Measurements from ENCODE around the gene TRERF1. TPM values are rescaled to one million over a fixed set of nuclear protein-coding genes. Genes with fewer than 3 reads are reported as not detected.

The TRERF1 gene
- total and polyA plus RNA-seq, 5 donors from 2014 or later = 2.3 to 55.7 (median 4.7) TPM

GRCh38 chr6:42296614-42297013 is 155.1 kb downstream of the TRERF1 start:
- Histone ChIP-seq H3K9me3 (ENCODE audit: control insufficient read depth in 2 of 2, low read length in 2 of 2) (no peaks in the 10 kb centered on the region), H3K36me3 (ENCODE audit: control insufficient read depth, insufficient read depth, low read length) (peaks cover 25% of the 10 kb centered on the region), H3K27me3 (ENCODE audit: control insufficient read depth, insufficient read depth, low read length) (no peaks in the 10 kb centered on the region), H3K4me1 (ENCODE audit: control insufficient read depth, insufficient read depth, low read length, poor library complexity, severe bottlenecking) (peaks cover 28% of the 10 kb centered on the region), H3K4me3 (ENCODE audit: low read depth, low read length) (no peak overlapping the region), H3K27ac (ENCODE audit: insufficient read depth, low read length, poor library complexity, severe bottlenecking) (no peak overlapping the region)
- DNase-seq = no peak
- ATAC-seq (ENCODE audit: low read depth in 2 of 2) = no peak
- Mint-ChIP-seq H3K27ac (peak overlapping the region in 2 of 3 donors; percentile 69 to 78), H3K9me3 (no peaks in the 10 kb centered on the region), H3K4me3 (peak overlapping the region in 1 of 4 donors; percentile 38), H3K27me3 (no peaks in the 10 kb centered on the region), H3K4me1 (peaks cover 11 to 57% (median 39%) of the 10 kb centered on the region in 4 donors), H3K36me3 (peaks cover 45% of the 10 kb centered on the region)

- no peak overlapping the region for H3K27ac ChIP-seq (ENCODE audit: insufficient read depth, low read length, poor library complexity, severe bottlenecking)
- peaks cover 11 to 57% (median 39%) of the 10 kb centered on the region in 4 donors for H3K4me1 Mint-ChIP-seq
- peaks cover 42% of the 10 kb centered on the region for H3K36me3 Mint-ChIP-seq
- no peaks in the 10 kb centered on the region for H3K27me3 Mint-ChIP-seq
- ATAC-seq (ENCODE audit: low read depth in 2 of 2) (no peak), DNase-seq (no peak)
- peak overlapping the region in 2 of 3 donors; percentile 13 to 15 for H3K27ac Mint-ChIP-seq
- H3K9me3 ChIP-seq (ENCODE audit: control insufficient read depth in 2 of 2, low read length in 2 of 2) = no peaks in the 10 kb centered on the region
- H3K27me3 ChIP-seq (ENCODE audit: control insufficient read depth, insufficient read depth, low read length) = no peaks in the 10 kb centered on the region
- H3K4me1 ChIP-seq (ENCODE audit: control insufficient read depth, insufficient read depth, low read length, poor library complexity, severe bottlenecking) = peaks cover 28% of the 10 kb centered on the region
- peak overlapping the region in 1 of 4 donors; percentile 38 for H3K4me3 Mint-ChIP-seq
- peaks cover 25% of the 10 kb centered on the region for H3K36me3 ChIP-seq (ENCODE audit: control insufficient read depth, insufficient read depth, low read length)
- no peak overlapping the region for H3K4me3 ChIP-seq (ENCODE audit: low read depth, low read length)
- H3K9me3 Mint-ChIP-seq = no peaks in the 10 kb centered on the region
These were observed 156.0 kb downstream of the TRERF1 start for GRCh38 chr6:42295677-42296076.

- Mint-ChIP-seq H3K27me3 (no peaks in the 10 kb centered on the region), H3K4me3 (no peak overlapping the region), H3K36me3 (peaks cover 40% of the 10 kb centered on the region), H3K9me3 (no peaks in the 10 kb centered on the region), H3K27ac (peak overlapping the region in 2 of 3 donors; percentile 13 to 15), H3K4me1 (peaks cover 11 to 59% (median 39%) of the 10 kb centered on the region in 4 donors)
- no peak for DNase-seq
- no peak overlapping the region for H3K4me3 ChIP-seq (ENCODE audit: low read depth, low read length)
- peaks cover 28% of the 10 kb centered on the region for H3K4me1 ChIP-seq (ENCODE audit: control insufficient read depth, insufficient read depth, low read length, poor library complexity, severe bottlenecking)
- no peaks in the 10 kb centered on the region for H3K9me3 ChIP-seq (ENCODE audit: control insufficient read depth in 2 of 2, low read length in 2 of 2)
- ATAC-seq (ENCODE audit: low read depth in 2 of 2) = no peak
- H3K27ac ChIP-seq (ENCODE audit: insufficient read depth, low read length, poor library complexity, severe bottlenecking) = no peak overlapping the region
- peaks cover 20% of the 10 kb centered on the region for H3K36me3 ChIP-seq (ENCODE audit: control insufficient read depth, insufficient read depth, low read length)
- H3K27me3 ChIP-seq (ENCODE audit: control insufficient read depth, insufficient read depth, low read length) = no peaks in the 10 kb centered on the region
These were observed 156.5 kb downstream of the TRERF1 start for GRCh38 chr6:42295181-42295580.

- ATAC-seq (ENCODE audit: low read depth in 2 of 2) = no peak
- H3K4me3 Mint-ChIP-seq = peak overlapping the region in 1 of 4 donors; percentile 44
- peaks cover 20% of the 10 kb centered on the region for H3K36me3 ChIP-seq (ENCODE audit: control insufficient read depth, insufficient read depth, low read length)
These were observed 157.0 kb downstream of the TRERF1 start for GRCh38 chr6:42294759-42295158.

GRCh38 chr6:42293386-42293977 is 158.2 kb downstream of the TRERF1 start:
- Histone ChIP-seq H3K27me3 (ENCODE audit: control insufficient read depth, insufficient read depth, low read length) (no peaks in the 10 kb centered on the region), H3K4me3 (ENCODE audit: low read depth, low read length) (peak overlapping the region; percentile 27), H3K9me3 (ENCODE audit: control insufficient read depth in 2 of 2, low read length in 2 of 2) (no peaks in the 10 kb centered on the region), H3K36me3 (ENCODE audit: control insufficient read depth, insufficient read depth, low read length) (peaks cover 9% of the 10 kb centered on the region), H3K27ac (ENCODE audit: insufficient read depth, low read length, poor library complexity, severe bottlenecking) (peak overlapping the region; percentile 19), H3K4me1 (ENCODE audit: control insufficient read depth, insufficient read depth, low read length, poor library complexity, severe bottlenecking) (peaks cover 28% of the 10 kb centered on the region)
- Mint-ChIP-seq H3K27me3 (no peaks in the 10 kb centered on the region), H3K36me3 (peaks cover 40% of the 10 kb centered on the region), H3K9me3 (no peaks in the 10 kb centered on the region), H3K27ac (peak overlapping the region; percentile 10 to 83 (median 78)), H3K4me1 (peaks cover 16 to 69% (median 43%) of the 10 kb centered on the region in 4 donors), H3K4me3 (peak overlapping the region in 3 of 4 donors; percentile 44 to 79 (median 78))
- ATAC-seq (ENCODE audit: low read depth in 2 of 2) = no peak
- peak in 1 of 3 donors; percentile 46 for DNase-seq

More at GRCh38 chr6:42294759-42295158, 157.0 kb downstream of the TRERF1 start:
- Mint-ChIP-seq H3K36me3 (peaks cover 42% of the 10 kb centered on the region), H3K4me1 (peaks cover 11 to 63% (median 40%) of the 10 kb centered on the region in 4 donors), H3K27ac (peak overlapping the region in 1 of 3 donors; percentile 13), H3K9me3 (no peaks in the 10 kb centered on the region), H3K27me3 (no peaks in the 10 kb centered on the region)
- no peak for DNase-seq
- H3K27ac ChIP-seq (ENCODE audit: insufficient read depth, low read length, poor library complexity, severe bottlenecking) = no peak overlapping the region
- H3K4me1 ChIP-seq (ENCODE audit: control insufficient read depth, insufficient read depth, low read length, poor library complexity, severe bottlenecking) = peaks cover 28% of the 10 kb centered on the region
- no peaks in the 10 kb centered on the region for H3K27me3 ChIP-seq (ENCODE audit: control insufficient read depth, insufficient read depth, low read length)
- H3K9me3 ChIP-seq (ENCODE audit: control insufficient read depth in 2 of 2, low read length in 2 of 2) = no peaks in the 10 kb centered on the region
- H3K4me3 ChIP-seq (ENCODE audit: low read depth, low read length) = no peak overlapping the region

GRCh38 chr6:42292004-42292740 is 159.6 kb downstream of the TRERF1 start:
- Histone ChIP-seq H3K9me3 (ENCODE audit: control insufficient read depth in 2 of 2, low read length in 2 of 2) (no peaks in the 10 kb centered on the region), H3K27me3 (ENCODE audit: control insufficient read depth, insufficient read depth, low read length) (no peaks in the 10 kb centered on the region), H3K4me3 (ENCODE audit: low read depth, low read length) (no peak overlapping the region), H3K4me1 (ENCODE audit: control insufficient read depth, insufficient read depth, low read length, poor library complexity, severe bottlenecking) (peaks cover 28% of the 10 kb centered on the region), H3K27ac (ENCODE audit: insufficient read depth, low read length, poor library complexity, severe bottlenecking) (no peak overlapping the region), H3K36me3 (ENCODE audit: control insufficient read depth, insufficient read depth, low read length) (peaks cover 11% of the 10 kb centered on the region)
- Mint-ChIP-seq H3K27me3 (no peaks in the 10 kb centered on the region), H3K4me3 (peak overlapping the region in 2 of 4 donors; percentile 38 to 40), H3K9me3 (peaks cover 0 to 5% (median 3%) of the 10 kb centered on the region in 7 donors), H3K27ac (peak overlapping the region; percentile 31 to 68 (median 59)), H3K36me3 (peaks cover 41% of the 10 kb centered on the region), H3K4me1 (peaks cover 16 to 68% (median 48%) of the 10 kb centered on the region in 4 donors)
- ATAC-seq (ENCODE audit: low read depth in 2 of 2) (no peak), DNase-seq (peak in 1 of 3 donors; percentile 17)

- peaks cover 0 to 5% (median 3%) of the 10 kb centered on the region in 7 donors for H3K9me3 Mint-ChIP-seq
- peak overlapping the region in 2 of 3 donors; percentile 22 to 28 for H3K27ac Mint-ChIP-seq
- H3K4me3 Mint-ChIP-seq = peak overlapping the region in 2 of 4 donors; percentile 52 to 86
These were observed 164.0 kb downstream of the TRERF1 start for GRCh38 chr6:42287756-42288155.

More at GRCh38 chr6:42287756-42288155, 164.0 kb downstream of the TRERF1 start:
- Histone ChIP-seq H3K4me1 (ENCODE audit: control insufficient read depth, insufficient read depth, low read length, poor library complexity, severe bottlenecking) (peaks cover 3% of the 10 kb centered on the region), H3K27me3 (ENCODE audit: control insufficient read depth, insufficient read depth, low read length) (no peaks in the 10 kb centered on the region), H3K4me3 (ENCODE audit: low read depth, low read length) (no peak overlapping the region), H3K27ac (ENCODE audit: insufficient read depth, low read length, poor library complexity, severe bottlenecking) (no peak overlapping the region), H3K36me3 (ENCODE audit: control insufficient read depth, insufficient read depth, low read length) (peaks cover 12% of the 10 kb centered on the region), H3K9me3 (ENCODE audit: control insufficient read depth in 2 of 2, low read length in 2 of 2) (no peaks in the 10 kb centered on the region)
- H3K27me3 Mint-ChIP-seq = no peaks in the 10 kb centered on the region
- peaks cover 5 to 36% (median 19%) of the 10 kb centered on the region in 4 donors for H3K4me1 Mint-ChIP-seq
- H3K36me3 Mint-ChIP-seq = peaks cover 30% of the 10 kb centered on the region
- DNase-seq (no peak), ATAC-seq (ENCODE audit: low read depth in 2 of 2) (no peak)

Data from CD4-positive, CD25-positive, alpha-beta regulatory T cell (primary cell).